HL-60/S4 treated with phorbol 12-myristate 13-acetate at 8.2 ng/mL for 4 days and 3 days (cell line): ENCODE measurements around the gene RASGRP1.

Experiments
- in situ Hi-C: fragments of 300-500 bp; cut with MboI; formaldehyde crosslinking; loops from 2 replicates; pipeline ENCODE4 v1.15.0; 2022; ENCODE audit warnings: low sequenced_read_pairs

The RASGRP1 gene

GRCh38 chr15:38463893-38464292, 100.7 kb downstream of the RASGRP1 start:
- in situ Hi-C loops: loop anchor here (25.0 kb wide), 1 partner anchor 223 kb away; no protein-coding TSS in a partner anchor

- in situ Hi-C loops: loop anchor here (25.0 kb wide), 1 partner anchor 226 kb away; no protein-coding TSS in a partner anchor
Measured at GRCh38 chr15:38461066-38461833, 103.4 kb downstream of the RASGRP1 start.

- in situ Hi-C loops: loop anchor here (25.0 kb wide), 1 partner anchor 227 kb away; no protein-coding TSS in a partner anchor
Measured at GRCh38 chr15:38460543-38460942, 104.1 kb downstream of the RASGRP1 start.

- in situ Hi-C loops: loop anchor here (25.0 kb wide), 1 partner anchor 228 kb away; no protein-coding TSS in a partner anchor
Measured at GRCh38 chr15:38459480-38459879, 105.1 kb downstream of the RASGRP1 start.

GRCh38 chr15:38458646-38459045, 106.0 kb downstream of the RASGRP1 start:
- in situ Hi-C loops: loop anchor here (25.0 kb wide), 1 partner anchor 229 kb away; no protein-coding TSS in a partner anchor

- in situ Hi-C loops: loop anchor here (25.0 kb wide), 1 partner anchor 232 kb away; no protein-coding TSS in a partner anchor
Measured at GRCh38 chr15:38455092-38455491, 109.5 kb downstream of the RASGRP1 start.

- in situ Hi-C loops: loop anchor here (25.0 kb wide), 1 partner anchor 233 kb away; no protein-coding TSS in a partner anchor
Measured at GRCh38 chr15:38454696-38455090, 109.9 kb downstream of the RASGRP1 start.

- in situ Hi-C loops: loop anchor here (25.0 kb wide), 1 partner anchor 233 kb away; no protein-coding TSS in a partner anchor
Measured at GRCh38 chr15:38453971-38454695, 110.5 kb downstream of the RASGRP1 start, which contains the start of gene FAM98B. Gene FAM98B (plus strand): TSS chr15:38454127. CDS start chr15:38454162, 35 bp downstream.

GRCh38 chr15:38441130-38441519, 123.5 kb downstream of the RASGRP1 start:
- in situ Hi-C loops: no loop called here

GRCh38 chr15:38440353-38441129, 124.1 kb downstream of the RASGRP1 start:
- in situ Hi-C loops: no loop called here
